Esophagus (tissue), 2 donors: ENCODE results near the gene FNIP2. TPM values are rescaled to one million over a fixed set of nuclear protein-coding genes. Genes with fewer than 3 reads are reported as not detected.

Experiments used
- H3K27ac ChIP-seq, 2 donors: one replicate each; pipeline ENCODE4 v1.5.1; 2013; ENCODE audit warnings: low read depth in 2 of 2, mild to moderate bottlenecking in 2 of 2, inconsistent platforms in 1 of 2, low read length in 1 of 2, moderate library complexity in 1 of 2
- H3K27me3 ChIP-seq, 2 donors: one replicate each; pipeline ENCODE4 v1.6.1; 2013; ENCODE audit warnings: low read length in 2 of 2, control low read depth in 1 of 2, mild to moderate bottlenecking in 1 of 2; ENCODE audit not compliant: insufficient read depth in 2 of 2, control insufficient read depth in 1 of 2
- H3K36me3 ChIP-seq, 2 donors: one replicate each; pipeline ENCODE4 v1.6.1; 2013; ENCODE audit warnings: low read length in 1 of 2; ENCODE audit not compliant: control insufficient read depth in 2 of 2, insufficient read depth in 2 of 2
- H3K4me1 ChIP-seq, 2 donors: one replicate each; pipeline ENCODE4 v1.6.1; 2013; ENCODE audit warnings: low read length in 1 of 2; ENCODE audit not compliant: control insufficient read depth in 2 of 2, insufficient read depth in 2 of 2
- H3K4me3 ChIP-seq, 2 donors: one replicate each; pipeline ENCODE4 v1.5.1; 2013; ENCODE audit warnings: low read length in 2 of 2, mild to moderate bottlenecking in 2 of 2, low read depth in 1 of 2, moderate library complexity in 1 of 2
- H3K9me3 ChIP-seq, 2 donors: one replicate each; pipeline ENCODE4 v1.6.1; 2013; ENCODE audit warnings: mild to moderate bottlenecking in 2 of 2, low read depth in 1 of 2, low read length in 1 of 2, moderate library complexity in 1 of 2; ENCODE audit not compliant: control insufficient read depth in 2 of 2, insufficient read depth in 1 of 2
- WGBS, 2 donors: extraction: QIAGEN DNeasy Blood & Tissue Kit; methylation state at CpG; one replicate each; pipeline ENCODE4 v1.1.7; 2013; 5-methylcytosine and 5-hydroxymethylcytosine counted together
- polyA plus RNA-seq, 2 donors: library from polyadenylated mRNA; stranded (reverse); fragments of 200-250 nt; gene quantifications; one replicate each; pipeline ENCODE4 v1.2.3, GENCODE V29; 2013
- donor health status: healthy with polysubstance abuse.
- donor health status: Bipolar disorder and iron deficiency.

The FNIP2 gene
- polyA plus RNA-seq, 2 donors, result 2.0 to 2.9 TPM

DNA sequence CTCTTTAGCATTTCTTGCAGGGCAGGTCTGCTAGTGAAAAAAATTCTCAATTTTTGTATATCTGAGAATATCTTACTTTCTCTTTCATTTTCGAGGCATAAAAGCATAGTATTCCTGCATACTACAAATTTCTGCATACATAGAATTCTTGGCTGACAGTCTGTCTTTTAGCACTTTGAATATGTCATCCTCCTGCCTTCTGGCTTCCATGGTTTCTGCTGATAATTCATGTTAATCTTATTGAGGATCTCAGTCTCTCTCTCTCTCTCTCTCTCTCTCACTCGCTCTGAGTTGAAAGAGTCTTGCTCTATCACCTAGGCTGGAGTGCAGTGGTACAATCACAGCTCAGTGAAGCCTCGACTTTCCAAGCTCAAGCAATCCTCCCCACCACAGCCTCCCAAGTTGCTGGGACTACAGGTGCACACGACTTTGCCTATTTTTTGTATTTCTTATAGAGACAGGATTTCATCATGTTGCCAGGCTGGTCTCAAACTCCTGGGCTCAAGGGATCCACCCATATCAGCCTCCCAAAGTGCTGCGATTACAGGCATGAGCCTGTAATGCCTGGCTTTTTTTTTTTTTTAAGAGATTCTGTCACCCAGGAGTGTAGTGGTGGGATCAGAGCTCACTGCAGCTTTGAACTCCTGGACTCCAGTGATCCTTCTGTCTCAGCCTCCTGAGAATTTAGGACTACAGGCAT is 161.3 kb downstream of the FNIP2 start:
- Histone ChIP-seq H3K4me3 (no peak overlapping the region), H3K27me3 (no peaks in the 10 kb centered on the region), H3K27ac (no peak overlapping the region), H3K36me3 (no peaks in the 10 kb centered on the region), H3K9me3 (no peaks in the 10 kb centered on the region), H3K4me1 (no peaks in the 10 kb centered on the region)
- 76% methylated on average over 5 of the region's 5 CpGs for WGBS, 2 donors

DNA sequence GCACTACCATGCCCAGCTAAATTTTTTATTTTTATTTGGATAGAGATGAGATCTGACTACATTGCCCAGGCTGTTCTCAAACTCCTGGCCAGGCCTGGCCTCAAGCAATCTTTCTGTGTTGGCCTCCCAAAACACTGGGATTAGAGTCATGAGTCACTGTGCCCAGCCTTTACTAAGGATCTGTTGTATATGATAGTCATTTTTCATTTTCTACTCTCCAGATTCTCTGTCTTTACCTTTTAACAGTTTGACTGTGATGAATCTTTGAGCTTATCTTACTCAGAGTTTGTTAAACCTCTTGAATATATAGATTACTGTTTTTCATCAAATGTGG is 161.8 kb downstream of the FNIP2 start:
- no peaks in the 10 kb centered on the region for H3K27me3 ChIP-seq
- no peaks in the 10 kb centered on the region for H3K36me3 ChIP-seq
- no peak overlapping the region for H3K4me3 ChIP-seq
- H3K27ac ChIP-seq, result no peak overlapping the region
- no peaks in the 10 kb centered on the region for H3K4me1 ChIP-seq
- H3K9me3 ChIP-seq, result no peaks in the 10 kb centered on the region

DNA sequence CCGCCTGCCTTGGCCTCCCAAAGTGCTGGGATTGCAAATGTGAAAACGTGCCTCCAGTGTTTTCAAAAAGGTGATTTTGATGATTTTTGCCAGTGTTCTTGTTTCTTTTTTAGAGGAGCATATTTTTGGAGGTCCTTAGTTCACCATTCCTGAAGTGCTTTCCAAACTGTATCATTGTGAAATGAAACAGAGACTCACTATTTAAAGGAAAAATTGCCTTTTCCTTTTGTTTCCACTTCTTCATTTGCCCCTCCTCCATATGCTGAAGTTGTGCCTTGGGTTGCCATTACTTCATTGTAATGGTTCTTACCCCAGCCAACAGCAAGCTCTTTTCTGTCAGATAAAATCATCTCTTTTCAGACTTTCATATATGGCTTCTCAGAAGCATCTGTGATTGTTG is 164.4 kb downstream of the FNIP2 start:
- Histone ChIP-seq H3K27ac (no peak overlapping the region), H3K9me3 (no peaks in the 10 kb centered on the region), H3K4me3 (no peak overlapping the region), H3K4me1 (no peaks in the 10 kb centered on the region), H3K27me3 (peaks cover 0 to 3% of the 10 kb centered on the region in 2 donors), H3K36me3 (no peaks in the 10 kb centered on the region)
- 73 to 87% methylated on average over 2 of the region's 2 CpGs for WGBS, 2 donors

DNA sequence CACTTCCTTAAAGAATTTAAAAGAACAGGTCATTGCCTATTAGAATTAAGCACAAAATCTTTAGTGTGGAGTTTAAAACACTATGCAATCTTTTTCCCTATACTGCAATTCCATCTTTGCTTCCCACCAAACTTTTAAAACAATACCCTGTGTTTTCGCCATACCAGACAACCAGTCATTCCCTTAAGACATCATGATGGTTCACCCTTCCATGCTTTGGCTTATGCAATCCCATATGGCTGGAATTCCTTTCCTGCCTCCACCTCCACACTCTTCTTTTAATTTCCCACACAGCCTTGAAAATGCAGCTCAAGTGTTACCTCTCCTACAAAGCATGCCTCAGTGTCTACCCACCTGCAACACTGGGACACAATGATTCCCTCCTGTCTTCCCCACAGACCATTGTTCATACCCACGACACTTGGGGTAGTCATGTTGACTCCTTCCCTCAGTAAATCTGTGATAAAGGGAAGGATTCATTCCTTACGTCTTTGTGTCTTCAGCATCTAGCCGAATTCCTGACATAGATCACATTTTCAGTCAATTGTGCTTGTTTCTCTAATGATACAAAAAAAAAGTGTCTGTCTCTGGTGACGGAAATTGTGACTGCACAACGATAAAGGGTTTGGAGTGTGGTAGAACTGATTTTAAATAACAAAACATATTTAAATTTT is 166.3 kb downstream of the FNIP2 start:
- WGBS, 2 donors, result 90 to 91% methylated on average over 6 of the region's 6 CpGs
- no peaks in the 10 kb centered on the region for H3K9me3 ChIP-seq
- H3K27ac ChIP-seq, result no peak overlapping the region
- no peaks in the 10 kb centered on the region for H3K4me1 ChIP-seq
- peaks cover 0 to 3% of the 10 kb centered on the region in 2 donors for H3K27me3 ChIP-seq
- no peak overlapping the region for H3K4me3 ChIP-seq
- no peaks in the 10 kb centered on the region for H3K36me3 ChIP-seq

DNA sequence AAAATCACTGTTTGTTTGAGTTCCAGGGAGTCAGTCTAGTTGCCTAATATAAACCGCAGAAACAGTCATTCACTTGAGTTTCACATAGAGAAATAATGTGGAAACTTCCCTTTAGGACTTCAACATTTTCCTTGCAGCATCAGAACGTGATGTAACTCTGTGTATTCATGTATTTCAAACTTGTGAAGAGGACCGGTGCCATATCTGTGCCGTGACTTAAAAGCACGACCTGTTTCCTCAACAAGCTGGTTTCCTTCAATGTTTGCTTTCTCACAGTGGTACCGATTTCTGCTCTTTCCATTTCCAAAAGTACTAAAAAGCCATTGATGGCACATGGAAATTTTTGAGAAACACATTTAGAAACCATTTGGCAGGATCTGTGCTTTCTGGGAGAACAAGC is 167.4 kb downstream of the FNIP2 start:
- WGBS, 2 donors, result 69 to 75% methylated on average over 6 of the region's 6 CpGs
- H3K4me3 ChIP-seq, result no peak overlapping the region
- H3K27me3 ChIP-seq, result peaks cover 0 to 3% of the 10 kb centered on the region in 2 donors
- H3K36me3 ChIP-seq, result no peaks in the 10 kb centered on the region
- no peaks in the 10 kb centered on the region for H3K4me1 ChIP-seq
- no peak overlapping the region for H3K27ac ChIP-seq
- H3K9me3 ChIP-seq, result no peaks in the 10 kb centered on the region

DNA sequence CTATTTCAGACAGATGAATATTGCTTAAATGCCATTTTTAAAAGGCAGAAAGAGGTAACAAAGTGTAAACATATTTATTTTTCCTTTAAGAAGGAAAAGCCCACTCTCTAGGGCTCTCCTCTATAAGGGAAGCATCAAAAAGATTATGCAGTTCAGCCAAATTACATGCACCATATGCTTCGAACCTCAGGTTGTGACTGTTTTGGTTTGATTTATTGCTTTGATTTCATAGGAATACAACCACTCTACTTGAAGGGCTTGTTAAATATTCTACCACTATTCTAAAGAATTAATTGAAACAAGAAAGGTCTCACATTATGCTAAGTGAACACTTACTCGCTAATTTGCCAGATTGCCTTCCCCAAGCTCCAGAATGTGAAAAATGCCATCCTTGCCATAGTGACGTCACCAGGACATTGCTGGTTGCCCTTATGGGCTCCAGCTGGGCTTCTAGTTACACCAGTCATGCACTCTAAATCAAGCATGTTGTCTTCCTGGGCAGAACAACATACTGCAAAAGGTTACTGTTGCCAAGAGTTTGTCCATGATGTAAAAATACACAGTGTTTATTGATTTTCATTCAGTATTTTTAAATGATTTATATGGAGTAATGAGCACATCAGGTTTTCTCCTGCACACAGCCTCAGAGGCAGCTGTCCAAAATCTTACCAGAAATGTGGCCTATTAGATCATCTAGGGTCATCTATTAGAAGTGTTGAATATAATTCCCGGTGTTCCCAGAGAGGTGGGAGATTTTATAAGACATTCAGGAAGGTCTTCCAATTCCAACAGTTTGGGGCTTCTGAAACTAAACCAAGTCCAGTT is 169.6 kb downstream of the FNIP2 start:
- Histone ChIP-seq H3K36me3 (no peaks in the 10 kb centered on the region), H3K27me3 (peaks cover 0 to 3% of the 10 kb centered on the region in 2 donors), H3K4me1 (no peaks in the 10 kb centered on the region), H3K4me3 (no peak overlapping the region), H3K27ac (no peak overlapping the region), H3K9me3 (no peaks in the 10 kb centered on the region)
- WGBS, 2 donors, result 79 to 88% methylated on average over 4 of the region's 4 CpGs

DNA sequence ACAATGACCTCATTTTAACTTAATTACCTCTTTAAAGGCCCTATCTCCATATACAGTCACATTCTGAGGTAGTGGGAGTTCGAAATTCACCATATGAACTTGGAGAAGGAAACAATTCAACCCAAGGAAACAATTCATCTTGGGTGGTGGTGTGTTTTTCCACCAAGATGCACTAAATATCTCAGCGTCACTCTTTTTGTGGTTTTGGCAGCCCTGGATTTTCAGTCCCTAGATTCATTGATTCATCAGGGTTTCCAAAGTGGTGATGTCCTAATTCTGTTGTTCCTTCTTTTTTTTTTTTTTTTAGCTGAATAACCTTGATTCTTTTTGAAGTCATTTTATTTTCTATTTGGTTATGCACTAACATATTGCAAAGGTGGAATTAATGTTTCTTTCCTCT is 171.4 kb downstream of the FNIP2 start:
- no peaks in the 10 kb centered on the region for H3K36me3 ChIP-seq
- no peaks in the 10 kb centered on the region for H3K9me3 ChIP-seq
- peaks cover 0 to 3% of the 10 kb centered on the region in 2 donors for H3K27me3 ChIP-seq
- H3K4me3 ChIP-seq, result no peak overlapping the region
- no peak overlapping the region for H3K27ac ChIP-seq
- H3K4me1 ChIP-seq, result no peaks in the 10 kb centered on the region
- 84 to 89% methylated on average over 2 of the region's 2 CpGs for WGBS, 2 donors

DNA sequence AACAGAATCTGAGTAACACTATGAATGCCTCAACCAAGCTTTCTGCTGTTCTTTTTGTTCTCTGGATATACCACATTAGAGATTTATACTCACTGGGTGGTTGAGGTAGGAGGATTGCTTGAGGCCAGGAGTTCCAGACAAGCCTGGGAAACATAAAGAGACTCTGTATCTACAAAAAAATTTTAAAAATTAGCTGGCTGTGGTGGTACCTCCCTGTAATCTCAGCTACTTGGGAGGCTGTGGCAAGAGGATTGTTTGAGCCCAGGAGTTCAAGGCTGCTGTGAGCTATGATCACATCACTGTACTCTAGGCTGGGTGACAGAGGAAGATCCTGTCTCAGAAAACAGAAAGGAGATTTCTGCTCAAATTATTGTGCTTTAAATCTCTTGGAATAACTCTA is 172.5 kb downstream of the FNIP2 start:
- no peaks in the 10 kb centered on the region for H3K4me1 ChIP-seq
- H3K27ac ChIP-seq, result no peak overlapping the region
- H3K27me3 ChIP-seq, result no peaks in the 10 kb centered on the region
- no peaks in the 10 kb centered on the region for H3K9me3 ChIP-seq
- H3K4me3 ChIP-seq, result no peak overlapping the region
- no peaks in the 10 kb centered on the region for H3K36me3 ChIP-seq

DNA sequence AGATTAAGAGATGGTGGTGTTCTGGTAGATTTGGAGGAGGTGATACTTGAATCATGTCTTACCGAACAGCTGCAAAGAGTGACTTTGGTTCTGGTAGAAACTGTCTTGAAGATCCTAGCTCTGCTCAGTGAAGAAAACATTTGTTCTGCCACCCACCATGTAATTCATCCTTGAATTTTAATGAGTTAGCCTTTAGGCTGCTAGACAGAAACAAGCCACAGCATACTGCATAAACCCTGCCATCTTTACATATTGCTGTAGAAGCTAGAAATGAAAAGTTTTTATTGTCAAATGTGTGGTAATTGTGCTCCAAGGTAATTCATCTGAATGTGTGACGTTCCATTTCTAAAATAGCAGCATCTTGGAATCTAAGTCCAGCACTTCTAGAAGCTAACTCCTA is 173.1 kb downstream of the FNIP2 start:
- H3K9me3 ChIP-seq, result no peaks in the 10 kb centered on the region
- H3K36me3 ChIP-seq, result no peaks in the 10 kb centered on the region
- no peaks in the 10 kb centered on the region for H3K27me3 ChIP-seq
- WGBS, 2 donors, result 59 to 88% methylated on average over 2 of the region's 2 CpGs
- no peak overlapping the region for H3K4me3 ChIP-seq
- H3K27ac ChIP-seq, result no peak overlapping the region
- no peaks in the 10 kb centered on the region for H3K4me1 ChIP-seq
